Gastroesophageal sphincter (tissue), 4 donors: Measurements from ENCODE around the gene SEMA6B. TPM values are rescaled to one million over a fixed set of nuclear protein-coding genes. Genes with fewer than 3 reads are reported as not detected.

Experiments used
- ATAC-seq: fragments of 150-250 bp; one replicate; pipeline ENCODE4 v1.9.1; 2016; ENCODE audit warnings: mild to moderate bottlenecking, moderate library complexity
- H3K27ac ChIP-seq, 4 donors: fragments of 200-600 bp; sonication (generic) in 3 of 4; 1 replicate in 3 of 4; 2 replicates in 1 of 4; pipeline ENCODE4 v1.5.1; 2016 to 2019
- H3K27me3 ChIP-seq: fragments of 200-600 bp; sonication (generic); one replicate; pipeline ENCODE4 v1.5.1; 2019
- H3K36me3 ChIP-seq, 2 donors: fragments of 200-600 bp; sonication (generic); one replicate each; pipeline ENCODE4 v1.5.1; 2019; ENCODE audit warnings: control low read depth in 1 of 2
- H3K4me1 ChIP-seq, 3 donors: fragments of 200-600 bp; sonication (generic); 1 replicate in 2 of 3; 2 replicates in 1 of 3; pipeline ENCODE4 v1.5.1; 2016 to 2019; ENCODE audit warnings: control low read depth in 2 of 3
- H3K4me3 ChIP-seq, 2 donors: fragments of 200-600 bp; sonication (generic); one replicate each; pipeline ENCODE4 v1.5.1; 2019; ENCODE audit warnings: mild to moderate bottlenecking in 1 of 2, moderate library complexity in 1 of 2
- H3K9me3 ChIP-seq, 3 donors: fragments of 200-600 bp; sonication (generic); one replicate each; pipeline ENCODE4 v1.5.1; 2017 to 2019; ENCODE audit warnings: control low read depth in 2 of 3
- EP300 ChIP-seq: sonication (generic); formaldehyde crosslinking; IDR thresholded peaks from one replicate; pipeline ENCODE4 v1.6.1; 2017; ENCODE audit warnings: antibody characterized with exemption, mild to moderate bottlenecking
- POLR2A ChIP-seq, 2 donors: fragments of 450-650 bp; IDR thresholded peaks; one replicate each; pipeline ENCODE4 v1.6.1; 2017; ENCODE audit warnings: antibody characterized with exemption in 2 of 2, mild to moderate bottlenecking in 2 of 2, moderate library complexity in 1 of 2
- POLR2AphosphoS5 ChIP-seq: sonication (generic); formaldehyde crosslinking; IDR thresholded peaks from one replicate; pipeline ENCODE4 v1.6.1; 2017; ENCODE audit warnings: antibody characterized with exemption
- WGBS, 2 donors: methylation state at CpG; one replicate each; pipeline ENCODE4 v1.1.5; 2018; ENCODE audit warnings: low coverage in 1 of 2; 5-methylcytosine and 5-hydroxymethylcytosine counted together
- total RNA-seq, 4 donors: library from RNA; depleted of rRNA; stranded (reverse); fragments of >200 nt; gene quantifications; one replicate each; pipeline ENCODE4 v1.1.0, GENCODE V29; 2016
- TF ChIP-seq, protein P1 (sequence below), 4 experiments: fragments of 200-600 bp in 2 of 4; fragments of 450-650 bp in 2 of 4; sonication (generic) in 1 of 4; IDR thresholded peaks; one replicate each; pipeline ENCODE4 v1.5.1; 2017 to 2019; ENCODE audit warnings: antibody characterized with exemption in 4 of 4, mild to moderate bottlenecking in 2 of 4, moderate library complexity in 2 of 4

Gene SEMA6B
- total RNA-seq, 4 donors from 2014 or later = 2.0 to 12.4 (median 7.3) TPM

DNA sequence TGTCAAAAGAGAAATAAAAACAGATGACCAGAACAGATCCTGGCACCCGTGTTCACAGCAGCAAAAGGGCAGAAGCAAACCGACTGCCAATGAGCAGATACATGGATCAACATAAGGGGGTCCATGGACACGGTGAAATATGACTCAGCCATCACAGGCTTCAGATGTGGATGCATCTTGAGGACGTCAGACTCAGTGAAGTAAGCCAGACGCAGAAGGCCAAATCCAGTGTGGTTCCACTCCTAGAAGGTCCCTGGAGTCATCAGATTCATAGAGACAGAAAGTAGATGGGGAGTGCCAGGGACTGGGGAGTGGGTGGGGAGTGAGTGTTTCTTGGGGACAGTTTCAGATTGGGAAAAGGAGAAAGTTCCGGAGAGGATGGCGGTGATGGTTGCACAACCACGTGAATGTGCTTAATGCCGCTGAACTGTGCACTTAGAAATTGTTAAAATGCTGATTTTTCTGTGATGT lies 28.8 kb upstream of the SEMA6B start:
- no peak overlapping the region for H3K4me3 ChIP-seq
- H3K27me3 ChIP-seq = peaks cover 77% of the 10 kb centered on the region
- WGBS, 2 donors = 58 to 68% methylated on average over 7 to 9 of the region's 9 CpGs
- no peak overlapping the region for H3K27ac ChIP-seq
- no peak for ATAC-seq
- H3K9me3 ChIP-seq = no peaks in the 10 kb centered on the region
- no peaks in the 10 kb centered on the region for H3K36me3 ChIP-seq
- TF ChIP-seq, protein P1, sequence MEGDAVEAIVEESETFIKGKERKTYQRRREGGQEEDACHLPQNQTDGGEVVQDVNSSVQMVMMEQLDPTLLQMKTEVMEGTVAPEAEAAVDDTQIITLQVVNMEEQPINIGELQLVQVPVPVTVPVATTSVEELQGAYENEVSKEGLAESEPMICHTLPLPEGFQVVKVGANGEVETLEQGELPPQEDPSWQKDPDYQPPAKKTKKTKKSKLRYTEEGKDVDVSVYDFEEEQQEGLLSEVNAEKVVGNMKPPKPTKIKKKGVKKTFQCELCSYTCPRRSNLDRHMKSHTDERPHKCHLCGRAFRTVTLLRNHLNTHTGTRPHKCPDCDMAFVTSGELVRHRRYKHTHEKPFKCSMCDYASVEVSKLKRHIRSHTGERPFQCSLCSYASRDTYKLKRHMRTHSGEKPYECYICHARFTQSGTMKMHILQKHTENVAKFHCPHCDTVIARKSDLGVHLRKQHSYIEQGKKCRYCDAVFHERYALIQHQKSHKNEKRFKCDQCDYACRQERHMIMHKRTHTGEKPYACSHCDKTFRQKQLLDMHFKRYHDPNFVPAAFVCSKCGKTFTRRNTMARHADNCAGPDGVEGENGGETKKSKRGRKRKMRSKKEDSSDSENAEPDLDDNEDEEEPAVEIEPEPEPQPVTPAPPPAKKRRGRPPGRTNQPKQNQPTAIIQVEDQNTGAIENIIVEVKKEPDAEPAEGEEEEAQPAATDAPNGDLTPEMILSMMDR (IDR thresholded peaks at IDR 0.05) = no peak
- TF ChIP-seq POLR2A (IDR thresholded peaks at IDR 0.05) (no peak), EP300 (no peak), POLR2AphosphoS5 (no peak)
- H3K4me1 ChIP-seq = peaks cover 0 to 18% (median 10%) of the 10 kb centered on the region in 3 donors

DNA sequence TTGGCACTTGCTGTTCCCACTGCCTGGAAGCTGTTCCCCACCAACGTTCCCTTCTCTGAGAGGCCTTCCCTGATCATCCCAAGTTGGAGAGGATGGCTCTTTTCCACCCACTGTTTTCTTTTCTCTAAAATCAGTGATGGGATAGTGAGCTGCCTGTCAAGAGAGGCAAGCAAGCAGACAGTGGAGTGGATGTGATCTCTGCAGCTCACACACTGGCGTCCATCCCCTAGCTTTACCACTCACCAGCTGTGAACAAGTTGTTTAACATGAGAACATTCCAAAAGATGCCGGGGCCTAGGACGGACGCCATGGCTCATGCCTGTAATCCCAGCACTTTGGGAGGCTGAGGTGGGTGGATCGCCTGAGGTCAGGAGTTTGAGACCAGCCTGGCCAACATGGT lies 28.0 kb upstream of the SEMA6B start:
- no peak for ATAC-seq
- Histone ChIP-seq H3K4me3 (no peak overlapping the region), H3K36me3 (no peaks in the 10 kb centered on the region), H3K4me1 (peaks cover 0 to 19% (median 10%) of the 10 kb centered on the region in 3 donors), H3K9me3 (no peaks in the 10 kb centered on the region), H3K27me3 (peaks cover 77% of the 10 kb centered on the region), H3K27ac (no peak overlapping the region)
- WGBS, 2 donors = 73 to 86% methylated on average over 1 to 4 of the region's 6 CpGs
- no peak for TF ChIP-seq EP300
- TF ChIP-seq POLR2A (IDR thresholded peaks at IDR 0.05) = no peak
- TF ChIP-seq POLR2AphosphoS5 = no peak
- TF ChIP-seq, protein P1 (IDR thresholded peaks at IDR 0.05) = no peak

DNA sequence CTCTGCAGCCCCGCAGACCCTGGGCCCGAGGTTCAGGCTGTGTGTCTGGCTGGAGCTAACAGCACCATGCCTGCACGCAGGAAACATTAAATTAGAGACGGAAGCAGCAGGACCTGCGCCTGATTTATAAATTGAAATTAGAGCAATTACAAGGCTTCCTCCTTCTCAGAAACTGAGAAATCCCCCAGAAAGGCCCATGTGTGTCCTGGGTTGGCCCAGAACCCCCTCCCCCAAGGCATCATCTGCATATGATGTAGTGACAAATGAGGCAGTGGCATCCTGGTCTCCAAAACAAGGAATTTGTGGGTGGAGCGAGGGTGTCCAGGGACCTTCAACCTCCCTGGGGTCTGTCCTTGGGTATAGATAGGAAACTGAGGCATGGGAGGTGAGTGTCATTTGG lies 27.2 kb upstream of the SEMA6B start:
- Histone ChIP-seq H3K9me3 (no peaks in the 10 kb centered on the region), H3K27me3 (peaks cover 77% of the 10 kb centered on the region), H3K36me3 (no peaks in the 10 kb centered on the region), H3K4me3 (no peak overlapping the region), H3K27ac (no peak overlapping the region), H3K4me1 (peaks cover 0 to 23% (median 10%) of the 10 kb centered on the region in 3 donors)
- TF ChIP-seq POLR2A (IDR thresholded peaks at IDR 0.05) (no peak), EP300 (no peak), POLR2AphosphoS5 (no peak)
- TF ChIP-seq, protein P1 (IDR thresholded peaks at IDR 0.05) = no peak
- no peak for ATAC-seq
- 88 to 100% methylated on average over 1 to 2 of the region's 6 CpGs for WGBS, 2 donors

DNA sequence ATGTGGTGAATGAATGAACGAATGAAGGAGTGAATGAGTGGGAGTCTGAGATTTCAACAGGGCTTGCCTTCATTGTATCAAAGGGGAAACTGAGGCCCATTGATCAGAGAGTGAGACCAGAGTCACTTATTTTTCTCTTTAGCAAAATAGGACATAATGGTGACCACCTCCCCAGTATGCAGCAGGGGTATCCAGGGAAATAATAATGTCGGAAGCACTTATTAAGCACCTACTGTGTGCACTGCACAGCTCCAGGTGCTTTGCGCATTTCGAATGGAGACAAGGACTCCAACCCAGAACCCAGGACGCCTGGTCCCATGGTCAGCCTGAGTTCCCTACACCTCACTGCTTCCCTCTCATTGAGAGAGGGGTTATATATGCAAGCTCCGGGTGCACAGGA lies 26.8 kb upstream of the SEMA6B start:
- TF ChIP-seq POLR2A (IDR thresholded peaks at IDR 0.05) (no peak), POLR2AphosphoS5 (no peak), EP300 (no peak)
- TF ChIP-seq, protein P1 (IDR thresholded peaks at IDR 0.05) = no peak
- ATAC-seq = no peak
- 73 to 80% methylated on average over 1 to 5 of the region's 6 CpGs for WGBS, 2 donors
- H3K9me3 ChIP-seq = no peaks in the 10 kb centered on the region
- peaks cover 0 to 26% (median 10%) of the 10 kb centered on the region in 3 donors for H3K4me1 ChIP-seq
- H3K36me3 ChIP-seq = no peaks in the 10 kb centered on the region
- H3K27ac ChIP-seq = no peak overlapping the region
- no peak overlapping the region for H3K4me3 ChIP-seq
- peaks cover 75% of the 10 kb centered on the region for H3K27me3 ChIP-seq

DNA sequence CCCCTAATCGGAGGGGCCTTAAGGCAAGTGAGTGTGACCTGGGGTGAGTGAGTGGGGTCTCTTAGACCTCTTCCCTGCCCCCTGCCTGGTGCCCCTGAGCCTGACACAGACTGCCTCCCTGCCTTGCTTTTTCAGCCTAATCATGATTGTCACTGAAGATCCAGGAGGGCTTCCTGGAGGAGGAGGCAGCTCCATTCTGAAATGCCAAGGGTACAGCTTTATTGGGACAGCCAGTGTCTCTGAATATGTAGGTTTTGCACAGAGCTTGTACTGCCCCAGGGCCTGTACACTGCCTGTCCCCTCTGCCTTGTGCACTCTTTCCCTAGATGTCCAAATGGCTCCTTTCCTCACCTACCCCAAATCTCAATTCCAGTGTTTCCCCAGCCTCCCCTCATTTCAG lies 26.1 kb upstream of the SEMA6B start:
- WGBS, 2 donors = no CpG with 5 or more reads among the region's 1 CpG
- ATAC-seq = no peak
- TF ChIP-seq EP300 (no peak), POLR2AphosphoS5 (no peak), POLR2A (IDR thresholded peaks at IDR 0.05) (no peak)
- TF ChIP-seq, protein P1 (IDR thresholded peaks at IDR 0.05) = no peak
- Histone ChIP-seq H3K27ac (no peak overlapping the region), H3K9me3 (no peaks in the 10 kb centered on the region), H3K27me3 (peaks cover 75% of the 10 kb centered on the region), H3K4me1 (peaks cover 0 to 33% (median 13%) of the 10 kb centered on the region in 3 donors), H3K36me3 (no peaks in the 10 kb centered on the region), H3K4me3 (no peak overlapping the region)
